COR-L47 (cell line): Measurements from ENCODE around the gene IKBKE.
A peak's percentile ranks its signal among the peaks of the same experiment; 100 is the strongest.

ENCODE experiments used
- DNase-seq: peaks from one replicate; lab custom pipeline; 2025; lab: John Stamatoyannopoulos, UW

Gene IKBKE

DNA sequence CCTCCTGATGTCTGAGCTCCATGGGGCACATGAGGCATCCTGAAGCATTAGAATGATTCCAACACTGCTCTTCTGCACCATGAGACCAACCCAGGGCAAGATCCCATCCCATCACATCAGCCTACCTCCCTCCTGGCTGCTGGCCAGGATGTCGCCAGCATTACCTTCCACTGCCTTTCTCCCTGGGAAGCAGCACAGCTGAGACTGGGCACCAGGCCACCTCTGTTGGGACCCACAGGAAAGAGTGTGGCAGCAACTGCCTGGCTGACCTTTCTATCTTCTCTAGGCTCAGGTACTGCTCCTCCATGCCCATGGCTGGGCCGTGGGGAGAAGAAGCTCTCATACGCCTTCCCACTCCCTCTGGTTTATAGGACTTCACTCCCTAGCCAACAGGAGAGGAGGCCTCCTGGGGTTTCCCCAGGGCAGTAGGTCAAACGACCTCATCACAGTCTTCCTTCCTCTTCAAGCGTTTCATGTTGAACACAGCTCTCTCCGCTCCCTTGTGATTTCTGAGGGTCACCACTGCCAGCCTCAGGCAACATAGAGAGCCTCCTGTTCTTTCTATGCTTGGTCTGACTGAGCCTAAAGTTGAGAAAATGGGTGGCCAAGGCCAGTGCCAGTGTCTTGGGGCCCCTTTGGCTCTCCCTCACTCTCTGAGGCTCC lies 26.0 kb downstream of the IKBKE start:
- peak; percentile 40 for DNase-seq

DNA sequence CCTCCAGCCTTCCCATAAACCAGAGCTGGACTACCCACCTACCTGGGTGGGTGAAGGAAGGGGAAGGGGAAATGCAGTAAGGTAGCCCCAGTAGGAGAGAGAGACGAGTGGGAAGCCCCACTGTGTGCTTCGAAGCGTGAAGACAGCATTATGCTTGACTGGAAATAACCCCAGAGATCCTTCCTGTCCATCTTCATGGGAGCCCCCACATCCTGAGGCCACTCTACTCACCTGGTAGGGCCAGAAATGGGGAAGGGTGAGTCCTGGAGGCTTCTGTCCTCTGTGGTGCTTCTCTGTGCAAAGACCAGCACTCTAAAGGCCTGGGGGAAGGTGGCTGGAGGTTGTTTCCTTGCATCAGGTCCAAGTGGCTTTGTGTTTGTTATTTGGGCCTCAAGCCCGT lies 27.1 kb downstream of the IKBKE start:
- DNase-seq, result no peak

DNA sequence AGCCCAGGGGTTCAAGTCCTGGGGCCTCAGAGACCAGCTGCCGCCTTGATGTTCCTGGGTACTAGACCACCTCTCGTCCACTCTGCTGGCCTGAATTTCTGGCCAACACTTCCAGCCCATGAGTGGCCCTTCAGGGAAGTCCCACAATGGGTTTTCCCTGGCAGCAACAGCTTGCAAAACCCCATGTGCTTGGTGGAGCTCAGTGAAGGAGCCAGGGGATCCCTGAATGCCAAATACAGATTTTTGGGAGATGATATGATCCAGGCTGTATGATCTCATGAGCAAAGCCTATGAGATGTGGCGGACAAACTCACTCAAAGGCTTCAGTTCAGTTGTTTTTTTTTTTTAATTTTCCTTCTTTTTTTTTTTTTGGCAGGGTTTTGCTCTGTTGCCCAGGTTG lies 27.5 kb downstream of the IKBKE start:
- no peak for DNase-seq

- no peak for DNase-seq
These were observed 28.4 kb downstream of the IKBKE start for GRCh38 chr1:206498685-206499084.

- DNase-seq, result no peak
These were observed 29.8 kb downstream of the IKBKE start for GRCh38 chr1:206500046-206500445.

DNA sequence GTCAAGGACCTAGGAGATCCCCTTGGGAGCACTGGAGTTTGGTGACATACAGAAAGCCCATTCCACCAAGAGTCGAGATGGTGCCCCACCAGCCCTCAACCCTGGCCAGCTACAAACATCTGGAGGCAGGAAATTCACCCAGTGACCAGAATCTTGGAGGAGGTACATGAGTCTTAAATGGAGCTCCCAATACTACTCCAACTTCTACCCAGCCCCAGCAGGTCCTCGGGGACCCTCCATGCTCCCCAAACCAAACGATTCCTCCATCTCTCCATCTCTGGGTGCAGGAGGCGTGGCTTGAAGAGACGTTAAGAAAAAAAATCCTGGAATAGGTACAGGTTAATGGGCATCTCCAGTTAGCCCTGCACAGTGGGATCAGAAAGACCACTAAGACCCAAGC lies 31.6 kb downstream of the IKBKE start:
- DNase-seq, result no peak

DNA sequence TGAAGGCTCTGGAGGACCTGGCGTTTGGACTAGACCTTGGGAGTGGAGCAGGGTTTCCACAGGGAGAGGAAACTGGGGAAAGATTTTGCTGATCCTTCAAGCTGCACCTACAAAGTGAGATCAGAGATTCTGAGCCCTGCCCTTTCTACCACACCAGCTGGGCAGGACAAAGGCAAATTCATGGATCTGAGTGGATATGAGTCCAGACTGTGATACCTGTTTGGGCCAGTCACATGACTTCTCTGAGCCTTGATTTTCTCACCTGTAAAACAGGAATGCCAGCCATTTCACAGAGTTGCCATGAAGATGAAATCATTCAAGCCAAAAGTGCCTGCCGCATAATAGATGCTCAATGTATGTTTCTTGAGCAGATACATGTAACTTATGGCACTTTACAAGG lies 32.1 kb downstream of the IKBKE start:
- no peak for DNase-seq

DNA sequence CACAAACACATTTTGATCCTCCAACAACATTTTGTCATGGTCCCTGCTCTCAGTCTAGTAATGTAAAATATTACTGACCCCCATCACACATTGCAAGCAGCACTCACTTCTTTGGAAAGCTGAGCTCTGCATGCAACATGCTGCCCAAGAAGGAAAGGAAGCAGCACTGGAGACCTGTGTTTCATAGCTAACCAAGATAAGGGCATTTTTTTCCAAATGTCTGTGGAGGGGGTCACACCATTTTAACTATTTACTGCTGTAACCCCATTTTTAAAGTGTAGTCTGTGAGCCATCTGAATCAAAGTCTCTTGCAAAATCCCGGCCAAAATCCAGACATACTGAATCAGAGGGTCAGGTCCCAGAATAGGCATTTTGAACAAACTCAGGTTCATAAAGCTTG lies 32.5 kb downstream of the IKBKE start:
- no peak for DNase-seq

DNA sequence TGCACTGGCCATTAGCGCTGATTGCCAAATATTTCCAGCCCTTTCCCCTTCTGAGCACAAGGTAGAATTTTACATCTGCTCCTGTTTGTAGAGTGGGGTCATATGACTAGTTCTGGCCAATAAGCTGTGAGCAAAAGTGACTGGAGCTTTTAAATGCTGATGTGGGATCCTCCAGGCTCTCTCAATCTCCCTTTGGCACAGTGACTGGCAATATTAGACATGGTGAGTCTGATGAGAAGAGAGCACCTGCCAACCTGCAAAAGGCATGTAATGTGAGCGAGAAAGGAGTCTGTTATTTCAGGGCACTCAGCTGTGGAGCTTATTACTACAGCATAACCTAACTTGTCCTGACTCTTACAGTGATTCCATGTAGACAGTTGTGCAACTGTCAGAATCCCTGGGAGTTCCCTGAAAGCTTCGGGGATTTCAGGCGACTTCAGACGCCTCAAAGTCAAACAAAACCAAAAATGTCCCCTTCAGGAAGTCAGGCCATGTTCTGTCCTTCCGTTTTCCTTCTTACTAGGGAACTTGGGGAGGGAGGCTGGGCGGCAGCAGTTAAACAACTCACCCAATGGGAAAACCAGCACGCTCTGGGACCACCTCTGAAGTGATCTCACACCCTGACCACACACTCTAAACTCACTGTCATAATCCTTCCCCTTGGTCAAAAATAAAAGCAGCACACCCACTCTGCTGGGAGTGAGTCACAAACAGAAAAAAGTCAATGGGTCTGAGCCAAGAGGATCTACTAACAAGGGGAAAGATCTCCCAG lies 33.5 kb downstream of the IKBKE start:
- DNase-seq, result no peak

GRCh38 chr1:206504363-206504713 lies 34.1 kb downstream of the IKBKE start:
- no peak for DNase-seq

- DNase-seq, result no peak
These were observed 35.6 kb downstream of the IKBKE start for GRCh38 chr1:206505702-206506355.

DNA sequence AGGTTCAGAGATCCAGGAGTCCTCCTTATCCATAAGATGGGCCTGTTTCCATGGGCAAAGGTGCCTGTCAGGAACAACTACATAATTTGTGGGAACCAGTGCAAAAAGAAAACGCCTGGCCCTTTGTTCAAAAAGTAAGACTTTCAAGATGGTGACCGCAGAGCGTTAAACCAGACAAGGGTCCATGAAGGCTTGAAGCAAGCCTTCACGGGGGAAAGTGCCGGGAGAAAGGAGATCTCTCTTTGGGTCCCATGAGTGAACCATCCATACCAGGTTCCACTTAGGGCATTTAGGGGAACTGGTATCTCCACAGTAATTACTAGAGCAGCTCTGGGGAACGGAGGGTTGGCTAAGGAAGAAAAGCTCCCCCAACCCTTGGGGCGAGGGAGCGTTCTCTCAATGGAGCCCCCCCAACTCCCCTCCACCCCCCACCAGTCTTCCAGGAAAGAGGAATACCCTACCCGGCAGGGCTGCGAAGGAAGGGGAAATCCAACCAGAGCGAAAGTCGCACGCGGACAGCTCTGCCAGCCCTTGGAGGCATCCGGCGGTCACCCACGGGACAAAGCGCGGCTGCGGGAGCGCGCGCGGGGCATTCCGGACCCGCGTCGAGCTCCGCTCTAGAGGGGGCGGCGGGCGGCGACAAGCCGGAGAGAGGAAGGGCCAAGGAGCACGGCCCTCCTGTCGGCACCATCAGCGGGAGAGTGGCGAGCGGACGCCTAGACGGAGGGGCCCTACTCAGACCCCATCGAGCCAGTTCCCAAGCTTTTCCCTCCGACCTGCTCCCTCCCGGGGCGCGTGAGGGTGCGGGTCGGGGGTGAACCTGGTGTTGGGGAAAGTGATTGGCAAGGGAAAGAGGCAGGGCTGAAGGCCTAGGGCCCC lies 36.4 kb downstream of the IKBKE start:
- no peak for DNase-seq

GRCh38 chr1:206507284-206508129 lies 37.2 kb downstream of the IKBKE start, which contains the start of gene RASSF5:
Gene RASSF5 (plus strand): TSS chr1:206507531. CDS start chr1:206507603, 72 bp downstream.
- DNase-seq, result peak; percentile 42

DNA sequence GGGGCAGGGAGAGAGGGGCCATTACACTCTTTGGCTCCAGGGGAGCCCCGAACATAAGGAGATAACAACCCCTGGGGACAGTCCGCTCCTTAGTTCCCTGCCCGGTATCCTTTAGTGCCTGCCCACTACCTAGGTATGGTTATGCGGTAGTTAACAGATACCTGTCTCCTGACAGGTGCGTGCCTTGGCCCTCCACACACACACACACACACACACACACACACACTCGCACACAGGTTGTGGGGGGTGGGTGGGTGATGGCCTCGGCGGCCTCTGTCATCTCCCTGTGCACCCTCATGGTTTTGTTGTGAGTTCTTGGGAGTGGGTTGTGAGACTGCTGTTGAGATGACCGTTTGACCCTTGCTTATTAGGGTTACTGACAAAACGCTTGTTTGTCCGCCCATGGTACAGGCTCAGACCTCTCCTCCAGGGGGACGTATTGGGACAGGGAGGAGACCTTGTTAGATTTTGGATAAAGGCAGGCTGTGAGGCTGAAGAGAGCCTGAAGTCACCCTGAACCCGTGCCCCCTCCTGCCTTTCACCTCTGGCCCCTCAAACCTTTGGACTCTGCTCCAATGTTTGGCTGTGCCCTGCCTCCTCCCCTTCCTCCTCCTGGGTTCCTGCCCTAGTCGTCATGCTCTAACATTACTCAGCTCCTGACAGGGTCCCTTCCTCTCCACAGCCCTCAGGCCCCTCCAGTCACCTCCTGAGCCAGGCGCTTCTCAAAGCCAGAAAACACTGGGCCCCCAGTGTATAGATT lies 38.0 kb downstream of the IKBKE start:
- no peak for DNase-seq

GRCh38 chr1:206508956-206509355 lies 38.7 kb downstream of the IKBKE start:
- DNase-seq, result no peak

GRCh38 chr1:206509612-206510257 lies 39.5 kb downstream of the IKBKE start:
- no peak for DNase-seq

DNA sequence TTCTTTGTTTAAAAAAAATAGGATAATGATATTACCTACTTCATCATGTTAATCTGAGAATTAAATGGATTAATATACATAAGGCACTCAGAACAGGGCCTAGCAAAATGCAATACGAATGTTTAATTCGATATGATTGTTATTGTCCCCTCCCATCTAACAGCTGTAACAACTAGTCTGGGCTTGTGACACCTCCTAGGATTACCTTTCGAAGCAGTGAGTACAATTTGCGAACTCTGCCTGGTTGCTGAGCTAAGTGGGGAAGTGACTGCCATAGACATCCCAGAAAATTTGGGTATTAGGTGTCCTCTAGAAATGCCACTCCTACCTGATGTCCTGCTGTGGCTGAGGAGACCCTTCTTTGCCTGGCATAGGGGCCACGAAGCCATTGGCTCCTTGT lies 40.1 kb downstream of the IKBKE start:
- no peak for DNase-seq

GRCh38 chr1:206511362-206512057 lies 41.2 kb downstream of the IKBKE start:
- DNase-seq, result no peak
